Endothelial cell of umbilical vein (primary cell): ENCODE results near the gene SETSIP. TPM values are rescaled to one million over a fixed set of nuclear protein-coding genes. Genes with fewer than 3 reads are reported as not detected.

Experiments used
- BruUV-seq: library from RNA; stranded (reverse); fragments of 400-500 nt; replicated peaks from 2 replicates; lab custom pipeline; 2021; lab: Mats Ljungman, UMichigan
- CTCF ChIA-PET: fragments of 300-600, 350-600 bp; sonication (Branson Sonifier 250); formaldehyde crosslinking; loops from one replicate; lab custom pipeline; 2021; ENCODE audit warnings: antibody characterized with exemption, inconsistent platforms; lab: Charles Lee
- POLR2A ChIA-PET: fragments of 300-600, 350-600 bp; sonication (Branson Sonifier 250); formaldehyde crosslinking; loops from one replicate; lab custom pipeline; 2021; ENCODE audit warnings: antibody characterized with exemption, inconsistent platforms; lab: Charles Lee
- DNase-seq: peaks from one replicate; pipeline ENCODE4 v3.0.0-alpha.2; 2011; ENCODE audit warnings: low read depth, low spot score
- FAIRE-seq: peaks from 2 replicates; lab custom pipeline; 2011; peaks lifted over from hg19 to GRCh38; lab: Jason Lieb, UNC
- H2AFZ ChIP-seq: 2 replicates; pipeline ENCODE4 v1.6.0; 2012; ENCODE audit warnings: low read depth, low read length, control low read depth, inconsistent platforms
- H3K27ac ChIP-seq: 2 replicates; pipeline ENCODE4 v1.5.1; 2011; ENCODE audit warnings: low read depth, mild to moderate bottlenecking, control low read depth, low read length, moderate library complexity; ENCODE audit not compliant: insufficient read depth
- H3K27me3 ChIP-seq, 2 experiments: 2 replicates each; pipeline versions ENCODE4 v1.6.0 to v1.6.1; 2011; ENCODE audit warnings: low read length in 2 of 2, mixed read lengths in 1 of 2; ENCODE audit not compliant: control insufficient read depth in 2 of 2, insufficient read depth in 2 of 2
- H3K36me3 ChIP-seq, 2 experiments: 2 replicates in 1 of 2; 3 replicates in 1 of 2; pipeline ENCODE4 v1.5.1; 2011; ENCODE audit warnings: low read length in 2 of 2, mild to moderate bottlenecking in 1 of 2, moderate library complexity in 1 of 2; ENCODE audit not compliant: control insufficient read depth in 2 of 2, insufficient read depth in 2 of 2; ENCODE audit errors: extremely low read depth in 1 of 2
- H3K4me1 ChIP-seq: 3 replicates; pipeline ENCODE4 v1.5.1; 2011; ENCODE audit warnings: mild to moderate bottlenecking, low read length; ENCODE audit not compliant: control insufficient read depth, insufficient read depth; ENCODE audit errors: extremely low read depth
- H3K4me2 ChIP-seq: 2 replicates; pipeline ENCODE4 v1.6.1; 2011; ENCODE audit warnings: low read length, control low read depth, mixed read lengths; ENCODE audit not compliant: insufficient read depth
- H3K4me3 ChIP-seq, 3 experiments: fragments of 200-600 bp in 1 of 3; sonication (generic), shearing (Covaris generic) in 1 of 3; replicated peaks in 1 of 3; 2 replicates each; pipeline ENCODE4 v1.5.1; 2011 to 2016; ENCODE audit warnings: control low read depth in 3 of 3, low read length in 3 of 3, mild to moderate bottlenecking in 2 of 3, inconsistent platforms in 1 of 3, low read depth in 1 of 3, moderate library complexity in 1 of 3; ENCODE audit not compliant: insufficient read depth in 1 of 3
- H3K79me2 ChIP-seq: 2 replicates; pipeline ENCODE4 v1.6.0; 2012; ENCODE audit warnings: low read length, inconsistent platforms; ENCODE audit not compliant: control insufficient read depth, insufficient read depth
- H3K9ac ChIP-seq: replicated peaks from 2 replicates; pipeline ENCODE3; 2011; ENCODE audit warnings: low read length, control low read depth; ENCODE audit not compliant: insufficient read depth; ENCODE audit errors: extremely low read depth
- H3K9me1 ChIP-seq: replicated peaks from 3 replicates; pipeline ENCODE4 v1.6.0; 2011; ENCODE audit warnings: mild to moderate bottlenecking, low read length; ENCODE audit not compliant: control insufficient read depth, insufficient read depth; ENCODE audit errors: extremely low read depth
- H3K9me3 ChIP-seq: replicated peaks from 2 replicates; pipeline ENCODE4 v1.5.1; 2012; ENCODE audit warnings: low read length, inconsistent platforms; ENCODE audit not compliant: control insufficient read depth, insufficient read depth
- H4K20me1 ChIP-seq: replicated peaks from 2 replicates; pipeline ENCODE3; 2011; ENCODE audit warnings: mild to moderate bottlenecking, low read length; ENCODE audit not compliant: control insufficient read depth, insufficient read depth; ENCODE audit errors: extremely low read depth
- CTCF ChIP-seq, 2 donors: IDR thresholded peaks; 1 replicate in 1 of 2; 2 replicates in 1 of 2; pipeline ENCODE4 v1.5.1; 2011; ENCODE audit warnings: low read length in 2 of 2, mild to moderate bottlenecking in 2 of 2, moderate library complexity in 2 of 2, control low read depth in 1 of 2, inconsistent platforms in 1 of 2, low read depth in 1 of 2; ENCODE audit not compliant: insufficient read depth in 1 of 2; ENCODE audit errors: extremely low read depth in 1 of 2
- EZH2 ChIP-seq: IDR thresholded peaks from 2 replicates; pipeline ENCODE4 v1.6.1; 2012; ENCODE audit warnings: borderline replicate concordance, low read depth, mild to moderate bottlenecking, moderate library complexity, low read length, inconsistent platforms; ENCODE audit not compliant: severe bottlenecking
- FOS ChIP-seq: IDR thresholded peaks from 2 replicates; pipeline ENCODE4 v1.6.1; 2011; ENCODE audit warnings: mild to moderate bottlenecking, low read length, moderate library complexity, borderline replicate concordance; ENCODE audit not compliant: insufficient read depth
- GATA2 ChIP-seq: IDR thresholded peaks from 2 replicates; pipeline ENCODE4 v1.7.0; 2011; ENCODE audit warnings: low read depth, mild to moderate bottlenecking, moderate library complexity, mixed read lengths, low read length; ENCODE audit not compliant: insufficient read length, insufficient read depth
- JUN ChIP-seq: IDR thresholded peaks from 2 replicates; pipeline ENCODE4 v1.6.1; 2011; ENCODE audit warnings: borderline replicate concordance, low read depth; ENCODE audit not compliant: insufficient read length, insufficient read depth
- MAX ChIP-seq: IDR thresholded peaks from 2 replicates; pipeline ENCODE4 v1.6.1; 2011; ENCODE audit not compliant: insufficient read depth, insufficient read length
- MYC ChIP-seq: IDR thresholded peaks from one replicate; pipeline ENCODE4 v1.6.1; 2011; ENCODE audit warnings: mild to moderate bottlenecking, low read depth, low read length
- POLR2A ChIP-seq: IDR thresholded peaks from 2 replicates; pipeline ENCODE4 v1.6.1; 2012; ENCODE audit warnings: low read depth, mild to moderate bottlenecking, control low read depth, low read length
- POLR2AphosphoS5 ChIP-seq: IDR thresholded peaks from 2 replicates; pipeline ENCODE4 v1.6.1; 2012; ENCODE audit warnings: low read depth, mild to moderate bottlenecking, control low read depth, low read length, moderate library complexity; ENCODE audit not compliant: insufficient read depth
- dilution Hi-C: fragments of 300-500 bp; cut with MboI; formaldehyde crosslinking; loops from one replicate; pipeline ENCODE4 v1.15.0; 2019; ENCODE audit warnings: low sequenced_read_pairs; ENCODE audit not compliant: extremely low pct_ligation_motif_present
- intact Hi-C: fragments of 100-400 bp; cut with micrococcal nuclease; formaldehyde crosslinking; loops from one replicate; pipeline ENCODE4 v1.10.0; 2022
- polyA plus RNA-seq, 4 experiments: library from polyadenylated mRNA; depleted of rRNA in 3 of 4; stranded (reverse) in 3 of 4; unstranded in 1 of 4; fragments of >200 nt; gene quantifications; 2 replicates each; pipeline versions ENCODE4 v1.2.1 to v1.2.3, GENCODE V29; 2011 to 2012; ENCODE audit warnings: missing spikeins in 1 of 4
- total RNA-seq: library from RNA; stranded (reverse); gene quantifications from 2 replicates; pipeline ENCODE4 v1.2.3, GENCODE V29; 2021

SETSIP gene
- total and polyA plus RNA-seq, 2 donors (not counting 3 experiments of a cell fraction or from before 2014, with no cell fraction given), result not detected

GRCh38 chr1:92081031-92081430, 5.8 kb upstream of the SETSIP start:
- peak overlapping the region; percentile 99 for H2AFZ ChIP-seq
- FAIRE-seq (peak; percentile 24), DNase-seq (no peak)
- peak overlapping the region; percentile 71 for H3K4me2 ChIP-seq
- BruUV-seq, result no TSS peak
- TF ChIP-seq MAX (no peak), POLR2AphosphoS5 (no peak), EZH2 (no peak), POLR2A (no peak)
- ChIA-PET CTCF (interaction anchor here (1.1 to 1.9 kb wide), 3 partner anchors 11 to 210 kb away, joined by 6 to 11 read pairs (median 7); no protein-coding TSS in a partner anchor), POLR2A (interaction anchor here (0.6 kb wide), 1 partner anchor 39 kb away, joined by 3 read pairs; no protein-coding TSS in a partner anchor)
- H3K9me3 ChIP-seq, result no peaks in the 10 kb centered on the region
- peak overlapping the region; percentile 54 to 93 (median 70) for H3K4me3 ChIP-seq
- no peak overlapping the region for H3K27ac ChIP-seq
- no peaks in the 10 kb centered on the region for H3K36me3 ChIP-seq
- H3K9ac ChIP-seq, result peak overlapping the region; percentile 49
- dilution Hi-C loops (no loop called here), intact Hi-C loops (loop anchor here (10.0 kb wide), 1 partner anchor 214 kb away; the partner anchor contains the start of genes GLMN and RPAP2)
- no peaks in the 10 kb centered on the region for H3K79me2 ChIP-seq
- H3K4me1 ChIP-seq, result peaks cover 2% of the 10 kb centered on the region
- H3K27me3 ChIP-seq, result peaks cover 0 to 2% of the 10 kb centered on the region in 2 experiments
- H4K20me1 ChIP-seq, result no peaks in the 10 kb centered on the region
- no peaks in the 10 kb centered on the region for H3K9me1 ChIP-seq

- DNase-seq (peak; percentile 78), FAIRE-seq (peak; percentile 92)
- H2AFZ ChIP-seq, result peak within 1 kb of the TSS; percentile 99
- H3K36me3 ChIP-seq, result no peaks in the 10 kb centered on the region
- ChIA-PET CTCF (interaction anchor here (1.1 to 1.9 kb wide), 3 partner anchors 10 to 211 kb away, joined by 6 to 11 read pairs (median 7); no protein-coding TSS in a partner anchor), POLR2A (interaction anchor here (0.6 kb wide), 1 partner anchor 39 kb away, joined by 3 read pairs; no protein-coding TSS in a partner anchor)
- intact Hi-C loops, result loop anchor here (10.0 kb wide), 1 partner anchor 214 kb away; the partner anchor contains the start of genes GLMN and RPAP2
- dilution Hi-C loops, result no loop called here
- H3K4me1 ChIP-seq, result peaks cover 2% of the 10 kb centered on the region
- TF ChIP-seq CTCF (IDR thresholded peaks at IDR 0.05; ENCODE audit: extremely low read depth in 1 of 2, insufficient read depth in 1 of 2, low read depth in 1 of 2, low read length in 2 of 2) (no peak), MAX (no peak), MYC (no peak), POLR2A (no peak), GATA2 (no peak), POLR2AphosphoS5 (no peak), FOS (no peak), EZH2 (no peak), JUN (no peak)
- no peaks in the 10 kb centered on the region for H4K20me1 ChIP-seq
- no peaks in the 10 kb centered on the region for H3K9me3 ChIP-seq
- peak within 1 kb of the TSS; percentile 71 for H3K4me2 ChIP-seq
- H3K4me3 ChIP-seq, result peak within 1 kb of the TSS; percentile 54 to 93 (median 70)
- peak within 1 kb of the TSS; percentile 10 for H3K27ac ChIP-seq
- H3K79me2 ChIP-seq, result no peaks in the 10 kb centered on the region
- no peaks in the 10 kb centered on the region for H3K9me1 ChIP-seq
- peak within 1 kb of the TSS; percentile 49 for H3K9ac ChIP-seq
- H3K27me3 ChIP-seq, result peaks cover 0 to 2% of the 10 kb centered on the region in 2 experiments
- TSS peak; percentile 60 for BruUV-seq
Observed at GRCh38 chr1:92080128-92080985, 5.1 kb upstream of the SETSIP start, which contains the start of gene BTBD8. TSS of gene BTBD8 (plus strand) at chr1:92080345. CDS start at chr1:92080572, 227 bp downstream.
